CD4-positive, alpha-beta T cell (primary cell): ENCODE measurements around the gene CNGA1. TPM values are rescaled to one million over a fixed set of nuclear protein-coding genes. Genes with fewer than 3 reads are reported as not detected.

Experiments used
- ATAC-seq: fragments of 200-7000 bp; cut with Tn5 transposase; one replicate; pipeline ENCODE4 v1.10.0; 2022; ENCODE audit warnings: mild to moderate bottlenecking; ENCODE audit not compliant: poor library complexity
- CTCF ChIA-PET: fragments of 350-600 bp; sonication (Branson Sonifier 250); formaldehyde crosslinking; loops from one replicate; lab custom pipeline; 2021; ENCODE audit warnings: antibody characterized with exemption, inconsistent platforms; lab: Charles Lee
- POLR2A ChIA-PET: fragments of 350-600 bp; sonication (Branson Sonifier 250); formaldehyde crosslinking; loops from one replicate; lab custom pipeline; 2021; ENCODE audit warnings: antibody characterized with exemption, inconsistent platforms; lab: Charles Lee
- DNase-seq, 14 experiments: peaks; one replicate each; pipeline ENCODE4 v3.0.0-alpha.2; 2013 to 2020; ENCODE audit warnings: mixed read lengths in 2 of 14
- H3K27ac ChIP-seq, 2 donors: one replicate each; pipeline versions ENCODE4 v1.5.1 to v1.7.0; 2013; ENCODE audit warnings: low read length in 2 of 2, low read depth in 1 of 2, mild to moderate bottlenecking in 1 of 2
- H3K27me3 ChIP-seq, 2 experiments: 1 replicate in 1 of 2; 2 replicates in 1 of 2; pipeline versions ENCODE4 v1.6.1 to v1.7.0; 2013; ENCODE audit warnings: low read length in 2 of 2, control low read depth in 1 of 2, mild to moderate bottlenecking in 1 of 2, moderate library complexity in 1 of 2; ENCODE audit not compliant: insufficient read depth in 2 of 2, control insufficient read depth in 1 of 2
- H3K36me3 ChIP-seq: one replicate; pipeline ENCODE4 v1.6.1; 2013; ENCODE audit warnings: low read length, control low read depth; ENCODE audit not compliant: insufficient read depth
- H3K4me1 ChIP-seq: one replicate; pipeline ENCODE4 v1.6.1; 2013; ENCODE audit warnings: low read length, control low read depth; ENCODE audit not compliant: insufficient read depth
- H3K4me3 ChIP-seq: one replicate; pipeline ENCODE4 v1.5.1; 2013; ENCODE audit warnings: mild to moderate bottlenecking, low read length, moderate library complexity
- H3K9me3 ChIP-seq, 2 experiments: 1 replicate in 1 of 2; 2 replicates in 1 of 2; pipeline versions ENCODE4 v1.6.1 to v1.7.0; 2013; ENCODE audit warnings: low read length in 2 of 2, mild to moderate bottlenecking in 2 of 2, control low read depth in 1 of 2, moderate library complexity in 1 of 2; ENCODE audit not compliant: control insufficient read depth in 1 of 2, insufficient read depth in 1 of 2
- H3K27ac Mint-ChIP-seq: one replicate; pipeline ENCODE4 v1.8.0; 2020; ENCODE audit warnings: mixed read lengths
- H3K27me3 Mint-ChIP-seq: one replicate; pipeline ENCODE4 v1.8.0; 2021; ENCODE audit warnings: mixed read lengths
- H3K36me3 Mint-ChIP-seq: one replicate; pipeline ENCODE4 v1.8.0; 2021; ENCODE audit warnings: low read depth, mixed read lengths
- H3K4me1 Mint-ChIP-seq: one replicate; pipeline ENCODE4 v1.8.0; 2021; ENCODE audit warnings: low read depth, mixed read lengths
- H3K4me3 Mint-ChIP-seq: one replicate; pipeline ENCODE4 v1.8.0; 2020; ENCODE audit warnings: mild to moderate bottlenecking, mixed read lengths
- H3K9me3 Mint-ChIP-seq: one replicate; pipeline ENCODE4 v1.8.0; 2020; ENCODE audit warnings: mixed read lengths
- intact Hi-C, 2 experiments: fragments of 100-400 bp; cut with DNase I in 1 of 2; cut with micrococcal nuclease in 1 of 2; formaldehyde crosslinking; loops; one replicate each; pipeline versions ENCODE4 v1.15.1 to v1.9.0; 2023 to 2025; cut with DNase I, micrococcal nuclease
- total RNA-seq, 174 experiments: library from RNA in 2 of 174; stranded (reverse) in 2 of 174; gene quantifications; one replicate each; pipeline ENCODE4 v1.2.3 and lab custom pipeline; 2021 to 2026
- TF ChIP-seq, protein P1 (sequence below): fragments of 200-600 bp; IDR thresholded peaks from one replicate; pipeline ENCODE4 v1.8.0; 2022; ENCODE audit warnings: antibody characterized with exemption, mild to moderate bottlenecking

Gene CNGA1
- total RNA-seq, 2 experiments from 2014 or later, result not detected

DNA sequence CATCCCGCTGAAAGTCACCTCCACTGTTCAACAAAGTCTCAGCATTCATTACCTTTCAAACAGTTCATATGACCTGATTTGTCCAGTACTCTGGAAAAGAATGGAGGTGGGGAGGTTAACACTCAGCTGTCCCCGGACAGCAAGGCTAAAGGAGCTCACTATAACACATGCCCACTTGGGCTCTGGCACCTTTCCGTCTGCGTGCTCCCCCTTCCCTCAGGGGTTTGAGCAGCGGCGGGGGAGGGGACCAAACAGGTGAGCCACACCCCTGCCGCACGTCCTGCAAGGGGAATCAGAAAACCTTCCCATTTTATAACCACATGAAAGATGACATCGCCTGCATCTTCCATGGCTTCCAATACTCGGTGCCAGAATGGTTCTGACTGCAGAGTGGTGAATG is 62.2 kb downstream of the CNGA1 start:
- no peaks in the 10 kb centered on the region for H3K36me3 ChIP-seq
- no peaks in the 10 kb centered on the region for H3K27me3 ChIP-seq
- Mint-ChIP-seq H3K27me3 (no peaks in the 10 kb centered on the region), H3K4me1 (no peaks in the 10 kb centered on the region), H3K9me3 (no peaks in the 10 kb centered on the region), H3K4me3 (no peak overlapping the region), H3K27ac (no peak overlapping the region), H3K36me3 (no peaks in the 10 kb centered on the region)
- DNase-seq, result no peak
- no peak overlapping the region for H3K4me3 ChIP-seq
- CTCF ChIA-PET, result no interaction called here
- no peak for ATAC-seq
- no peak overlapping the region for H3K27ac ChIP-seq
- POLR2A ChIA-PET, result no interaction called here
- TF ChIP-seq, protein P1, sequence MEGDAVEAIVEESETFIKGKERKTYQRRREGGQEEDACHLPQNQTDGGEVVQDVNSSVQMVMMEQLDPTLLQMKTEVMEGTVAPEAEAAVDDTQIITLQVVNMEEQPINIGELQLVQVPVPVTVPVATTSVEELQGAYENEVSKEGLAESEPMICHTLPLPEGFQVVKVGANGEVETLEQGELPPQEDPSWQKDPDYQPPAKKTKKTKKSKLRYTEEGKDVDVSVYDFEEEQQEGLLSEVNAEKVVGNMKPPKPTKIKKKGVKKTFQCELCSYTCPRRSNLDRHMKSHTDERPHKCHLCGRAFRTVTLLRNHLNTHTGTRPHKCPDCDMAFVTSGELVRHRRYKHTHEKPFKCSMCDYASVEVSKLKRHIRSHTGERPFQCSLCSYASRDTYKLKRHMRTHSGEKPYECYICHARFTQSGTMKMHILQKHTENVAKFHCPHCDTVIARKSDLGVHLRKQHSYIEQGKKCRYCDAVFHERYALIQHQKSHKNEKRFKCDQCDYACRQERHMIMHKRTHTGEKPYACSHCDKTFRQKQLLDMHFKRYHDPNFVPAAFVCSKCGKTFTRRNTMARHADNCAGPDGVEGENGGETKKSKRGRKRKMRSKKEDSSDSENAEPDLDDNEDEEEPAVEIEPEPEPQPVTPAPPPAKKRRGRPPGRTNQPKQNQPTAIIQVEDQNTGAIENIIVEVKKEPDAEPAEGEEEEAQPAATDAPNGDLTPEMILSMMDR, result no peak
- no peaks in the 10 kb centered on the region for H3K4me1 ChIP-seq
- intact Hi-C loops, result no loop called here
- H3K9me3 ChIP-seq, result peaks cover 0 to 5% of the 10 kb centered on the region in 2 experiments

DNA sequence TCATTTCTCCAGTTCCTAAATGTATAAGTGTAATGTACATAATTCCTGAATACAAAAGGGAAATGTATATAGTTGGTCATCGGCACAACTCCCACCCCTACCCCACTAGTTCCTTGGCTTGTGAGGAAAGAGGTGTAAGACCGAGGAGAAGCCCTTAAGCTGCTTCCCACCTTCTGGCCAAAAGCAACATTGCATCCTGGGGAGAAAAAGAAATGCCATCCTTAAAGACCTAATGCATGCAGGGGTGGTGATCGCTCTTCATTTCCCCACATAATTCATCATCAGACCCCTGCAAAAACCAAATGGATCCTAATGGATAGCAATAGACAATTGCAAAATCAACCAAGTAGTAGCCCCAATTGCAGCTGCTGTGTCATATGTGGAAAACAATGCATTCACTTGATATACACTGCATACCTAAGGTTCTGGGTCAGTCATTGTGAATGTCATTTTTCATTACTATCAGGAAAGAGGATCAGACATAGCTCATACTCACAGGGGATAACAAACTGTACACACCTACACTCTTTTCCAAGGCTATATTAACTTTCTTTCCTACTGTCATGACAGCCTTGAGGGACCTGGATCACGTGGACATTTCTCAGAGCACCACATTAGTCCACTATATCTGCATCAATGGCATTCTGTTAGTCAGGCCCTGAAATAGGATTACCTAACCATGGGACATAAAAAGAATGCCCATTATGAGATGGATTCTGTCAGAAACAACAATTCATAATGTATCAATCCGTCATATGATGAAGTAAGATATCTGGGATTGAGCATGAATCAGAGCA is 70.4 kb downstream of the CNGA1 start:
- no peaks in the 10 kb centered on the region for H3K36me3 Mint-ChIP-seq
- ChIA-PET CTCF (no interaction called here), POLR2A (no interaction called here)
- Histone ChIP-seq H3K27ac (no peak overlapping the region), H3K9me3 (no peaks in the 10 kb centered on the region), H3K27me3 (no peaks in the 10 kb centered on the region), H3K4me1 (no peaks in the 10 kb centered on the region), H3K36me3 (no peaks in the 10 kb centered on the region), H3K4me3 (no peak overlapping the region)
- no peak overlapping the region for H3K27ac Mint-ChIP-seq
- no peaks in the 10 kb centered on the region for H3K9me3 Mint-ChIP-seq
- no peak for DNase-seq
- no peak for ATAC-seq
- H3K4me3 Mint-ChIP-seq, result no peak overlapping the region
- no peaks in the 10 kb centered on the region for H3K27me3 Mint-ChIP-seq
- no peaks in the 10 kb centered on the region for H3K4me1 Mint-ChIP-seq
- intact Hi-C loops, result no loop called here
- TF ChIP-seq, protein P1, result no peak

DNA sequence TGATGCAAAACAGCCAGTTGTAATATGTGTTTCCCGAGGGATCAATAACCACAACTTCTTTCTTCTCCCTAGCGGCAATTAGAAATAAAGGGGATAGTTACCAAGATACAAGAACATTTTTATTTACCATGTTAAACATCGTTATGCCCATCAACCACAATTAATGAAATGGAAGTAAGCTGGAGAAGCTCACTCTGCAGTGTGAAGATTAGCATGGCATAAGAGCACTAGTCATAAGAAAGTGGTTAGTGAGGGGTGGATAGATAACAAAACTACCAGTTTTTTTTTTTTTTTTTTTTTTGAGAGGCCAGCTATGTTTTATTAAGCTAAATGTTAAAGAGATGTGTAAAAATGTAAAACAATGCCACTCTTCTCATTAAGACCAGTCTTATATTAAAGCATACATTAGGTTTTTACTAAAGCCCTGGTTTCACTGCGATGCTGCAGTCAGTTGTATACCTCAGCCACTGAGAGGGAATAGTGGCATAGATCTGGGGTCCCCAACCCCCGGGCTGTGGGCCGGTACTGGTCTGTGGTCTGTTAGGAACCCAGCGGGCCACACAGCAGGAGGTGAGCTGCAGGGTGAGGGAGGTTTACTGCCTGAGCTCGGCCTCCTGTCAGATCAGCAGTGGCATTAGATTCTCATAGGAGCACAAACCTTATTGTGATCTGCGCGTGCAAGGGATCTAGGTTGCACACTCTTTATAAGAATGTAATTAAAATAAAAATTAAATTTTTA is 74.2 kb downstream of the CNGA1 start:
- no peaks in the 10 kb centered on the region for H3K36me3 ChIP-seq
- no peaks in the 10 kb centered on the region for H3K27me3 Mint-ChIP-seq
- DNase-seq (no peak), ATAC-seq (no peak)
- TF ChIP-seq, protein P1, result no peak
- H3K4me3 Mint-ChIP-seq, result no peak overlapping the region
- no peaks in the 10 kb centered on the region for H3K36me3 Mint-ChIP-seq
- no peak overlapping the region for H3K4me3 ChIP-seq
- no peak overlapping the region for H3K27ac Mint-ChIP-seq
- POLR2A ChIA-PET, result no interaction called here
- H3K27ac ChIP-seq, result no peak overlapping the region
- no peaks in the 10 kb centered on the region for H3K4me1 Mint-ChIP-seq
- no peaks in the 10 kb centered on the region for H3K27me3 ChIP-seq
- no peaks in the 10 kb centered on the region for H3K9me3 Mint-ChIP-seq
- CTCF ChIA-PET, result interaction anchor here (0.6 kb wide), 1 partner anchor 17 kb away, joined by 4 read pairs; no protein-coding TSS in a partner anchor
- no peaks in the 10 kb centered on the region for H3K9me3 ChIP-seq
- H3K4me1 ChIP-seq, result no peaks in the 10 kb centered on the region
- intact Hi-C loops, result no loop called here
